CD4-positive, alpha-beta T cell (primary cell): ENCODE data around the gene CACNA1D. TPM values are rescaled to one million over a fixed set of nuclear protein-coding genes. Genes with fewer than 3 reads are reported as not detected.
"Not testable (repeated sequence)": the region's sequence is repeated elsewhere in the genome, so short reads cannot be mapped to it uniquely, and the experiment has no call there.

Experiments
- ATAC-seq: fragments of 200-7000 bp; cut with Tn5 transposase; one replicate; pipeline ENCODE4 v1.10.0; 2022; ENCODE audit warnings: mild to moderate bottlenecking; ENCODE audit not compliant: poor library complexity
- CTCF ChIA-PET: fragments of 350-600 bp; sonication (Branson Sonifier 250); formaldehyde crosslinking; loops from one replicate; lab custom pipeline; 2021; ENCODE audit warnings: antibody characterized with exemption, inconsistent platforms; lab: Charles Lee
- POLR2A ChIA-PET: fragments of 350-600 bp; sonication (Branson Sonifier 250); formaldehyde crosslinking; loops from one replicate; lab custom pipeline; 2021; ENCODE audit warnings: antibody characterized with exemption, inconsistent platforms; lab: Charles Lee
- DNase-seq, 14 experiments: peaks; one replicate each; pipeline ENCODE4 v3.0.0-alpha.2; 2013 to 2020; ENCODE audit warnings: mixed read lengths in 2 of 14
- H3K27ac ChIP-seq, 2 donors: one replicate each; pipeline versions ENCODE4 v1.5.1 to v1.7.0; 2013; ENCODE audit warnings: low read length in 2 of 2, low read depth in 1 of 2, mild to moderate bottlenecking in 1 of 2
- H3K27me3 ChIP-seq, 2 experiments: 1 replicate in 1 of 2; 2 replicates in 1 of 2; pipeline versions ENCODE4 v1.6.1 to v1.7.0; 2013; ENCODE audit warnings: low read length in 2 of 2, control low read depth in 1 of 2, mild to moderate bottlenecking in 1 of 2, moderate library complexity in 1 of 2; ENCODE audit not compliant: insufficient read depth in 2 of 2, control insufficient read depth in 1 of 2
- H3K36me3 ChIP-seq: one replicate; pipeline ENCODE4 v1.6.1; 2013; ENCODE audit warnings: low read length, control low read depth; ENCODE audit not compliant: insufficient read depth
- H3K4me1 ChIP-seq: one replicate; pipeline ENCODE4 v1.6.1; 2013; ENCODE audit warnings: low read length, control low read depth; ENCODE audit not compliant: insufficient read depth
- H3K4me3 ChIP-seq: one replicate; pipeline ENCODE4 v1.5.1; 2013; ENCODE audit warnings: mild to moderate bottlenecking, low read length, moderate library complexity
- H3K9me3 ChIP-seq, 2 experiments: 1 replicate in 1 of 2; 2 replicates in 1 of 2; pipeline versions ENCODE4 v1.6.1 to v1.7.0; 2013; ENCODE audit warnings: low read length in 2 of 2, mild to moderate bottlenecking in 2 of 2, control low read depth in 1 of 2, moderate library complexity in 1 of 2; ENCODE audit not compliant: control insufficient read depth in 1 of 2, insufficient read depth in 1 of 2
- H3K27ac Mint-ChIP-seq: one replicate; pipeline ENCODE4 v1.8.0; 2020; ENCODE audit warnings: mixed read lengths
- H3K27me3 Mint-ChIP-seq: one replicate; pipeline ENCODE4 v1.8.0; 2021; ENCODE audit warnings: mixed read lengths
- H3K36me3 Mint-ChIP-seq: one replicate; pipeline ENCODE4 v1.8.0; 2021; ENCODE audit warnings: low read depth, mixed read lengths
- H3K4me1 Mint-ChIP-seq: one replicate; pipeline ENCODE4 v1.8.0; 2021; ENCODE audit warnings: low read depth, mixed read lengths
- H3K4me3 Mint-ChIP-seq: one replicate; pipeline ENCODE4 v1.8.0; 2020; ENCODE audit warnings: mild to moderate bottlenecking, mixed read lengths
- H3K9me3 Mint-ChIP-seq: one replicate; pipeline ENCODE4 v1.8.0; 2020; ENCODE audit warnings: mixed read lengths
- intact Hi-C, 2 experiments: fragments of 100-400 bp; cut with DNase I in 1 of 2; cut with micrococcal nuclease in 1 of 2; formaldehyde crosslinking; loops; one replicate each; pipeline versions ENCODE4 v1.15.1 to v1.9.0; 2023 to 2025; cut with DNase I, micrococcal nuclease
- total RNA-seq, 174 experiments: library from RNA in 2 of 174; stranded (reverse) in 2 of 174; gene quantifications; one replicate each; pipeline ENCODE4 v1.2.3 and lab custom pipeline; 2021 to 2026
- TF ChIP-seq, protein P1 (sequence below): fragments of 200-600 bp; IDR thresholded peaks from one replicate; pipeline ENCODE4 v1.8.0; 2022; ENCODE audit warnings: antibody characterized with exemption, mild to moderate bottlenecking

The CACNA1D gene
- total RNA-seq, 2 experiments from 2014 or later: not detected

DNA sequence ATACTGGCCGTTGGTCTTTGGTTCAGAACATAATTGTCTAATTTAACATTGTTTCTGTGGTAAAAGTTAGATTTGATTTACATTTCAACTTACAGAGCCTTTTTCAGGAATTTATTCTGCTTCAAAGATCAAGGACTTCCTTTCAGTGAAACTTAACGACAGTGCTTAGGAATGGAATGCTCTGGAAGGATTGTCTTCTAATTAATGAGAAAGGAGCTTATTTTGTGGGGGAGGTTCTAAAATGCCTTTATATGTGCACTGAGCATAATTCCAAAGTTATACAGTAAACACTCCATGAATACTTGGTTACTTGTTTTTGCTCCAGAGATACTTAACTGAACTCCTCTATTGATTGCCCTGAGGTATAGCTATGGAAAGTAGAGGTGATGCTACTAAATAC, 75.7 kb downstream of the CACNA1D start:
- no peaks in the 10 kb centered on the region for H3K9me3 Mint-ChIP-seq
- H3K36me3 Mint-ChIP-seq: no peaks in the 10 kb centered on the region
- no peaks in the 10 kb centered on the region for H3K4me1 Mint-ChIP-seq
- Histone ChIP-seq H3K27me3 (peaks cover 0 to 6% of the 10 kb centered on the region in 2 experiments), H3K36me3 (no peaks in the 10 kb centered on the region), H3K27ac (no peak overlapping the region), H3K9me3 (no peaks in the 10 kb centered on the region), H3K4me1 (no peaks in the 10 kb centered on the region), H3K4me3 (no peak overlapping the region)
- DNase-seq (no peak), ATAC-seq (no peak)
- H3K27ac Mint-ChIP-seq: no peak overlapping the region
- TF ChIP-seq, protein P1, sequence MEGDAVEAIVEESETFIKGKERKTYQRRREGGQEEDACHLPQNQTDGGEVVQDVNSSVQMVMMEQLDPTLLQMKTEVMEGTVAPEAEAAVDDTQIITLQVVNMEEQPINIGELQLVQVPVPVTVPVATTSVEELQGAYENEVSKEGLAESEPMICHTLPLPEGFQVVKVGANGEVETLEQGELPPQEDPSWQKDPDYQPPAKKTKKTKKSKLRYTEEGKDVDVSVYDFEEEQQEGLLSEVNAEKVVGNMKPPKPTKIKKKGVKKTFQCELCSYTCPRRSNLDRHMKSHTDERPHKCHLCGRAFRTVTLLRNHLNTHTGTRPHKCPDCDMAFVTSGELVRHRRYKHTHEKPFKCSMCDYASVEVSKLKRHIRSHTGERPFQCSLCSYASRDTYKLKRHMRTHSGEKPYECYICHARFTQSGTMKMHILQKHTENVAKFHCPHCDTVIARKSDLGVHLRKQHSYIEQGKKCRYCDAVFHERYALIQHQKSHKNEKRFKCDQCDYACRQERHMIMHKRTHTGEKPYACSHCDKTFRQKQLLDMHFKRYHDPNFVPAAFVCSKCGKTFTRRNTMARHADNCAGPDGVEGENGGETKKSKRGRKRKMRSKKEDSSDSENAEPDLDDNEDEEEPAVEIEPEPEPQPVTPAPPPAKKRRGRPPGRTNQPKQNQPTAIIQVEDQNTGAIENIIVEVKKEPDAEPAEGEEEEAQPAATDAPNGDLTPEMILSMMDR: no peak
- intact Hi-C loops: no loop called here
- ChIA-PET CTCF (no interaction called here), POLR2A (no interaction called here)
- H3K4me3 Mint-ChIP-seq: no peak overlapping the region
- H3K27me3 Mint-ChIP-seq: peaks cover 30% of the 10 kb centered on the region

DNA sequence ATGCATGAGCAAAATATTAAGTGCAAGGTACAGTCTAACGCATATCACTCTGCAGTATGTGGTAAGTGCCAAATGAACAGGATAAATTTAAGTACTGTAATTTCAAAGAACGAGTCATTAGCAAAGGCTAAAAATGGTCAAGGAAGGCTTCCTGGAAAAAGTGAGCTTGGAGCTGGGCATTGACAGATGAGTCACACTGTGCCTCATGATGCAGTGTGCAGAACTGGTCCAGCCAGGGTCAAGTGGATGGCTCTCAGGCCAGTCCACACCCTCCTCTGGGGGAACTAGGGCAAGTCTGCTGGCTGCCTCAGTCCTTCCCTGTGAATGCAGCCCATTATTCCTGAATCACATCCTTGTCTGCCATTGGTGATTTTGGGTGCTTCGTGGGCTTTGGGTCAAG, 76.3 kb downstream of the CACNA1D start:
- no peaks in the 10 kb centered on the region for H3K4me1 Mint-ChIP-seq
- H3K27me3 ChIP-seq: peaks cover 0 to 4% of the 10 kb centered on the region in 2 experiments
- POLR2A ChIA-PET: no interaction called here
- ATAC-seq: no peak
- no peaks in the 10 kb centered on the region for H3K4me1 ChIP-seq
- CTCF ChIA-PET: no interaction called here
- no peak for DNase-seq
- H3K27me3 Mint-ChIP-seq: peaks cover 29% of the 10 kb centered on the region
- H3K9me3 Mint-ChIP-seq: no peaks in the 10 kb centered on the region
- intact Hi-C loops: no loop called here
- no peaks in the 10 kb centered on the region for H3K9me3 ChIP-seq
- no peaks in the 10 kb centered on the region for H3K36me3 ChIP-seq
- H3K27ac Mint-ChIP-seq: no peak overlapping the region
- no peaks in the 10 kb centered on the region for H3K36me3 Mint-ChIP-seq
- H3K4me3 Mint-ChIP-seq: no peak overlapping the region
- no peak overlapping the region for H3K27ac ChIP-seq
- TF ChIP-seq, protein P1: no peak
- no peak overlapping the region for H3K4me3 ChIP-seq

DNA sequence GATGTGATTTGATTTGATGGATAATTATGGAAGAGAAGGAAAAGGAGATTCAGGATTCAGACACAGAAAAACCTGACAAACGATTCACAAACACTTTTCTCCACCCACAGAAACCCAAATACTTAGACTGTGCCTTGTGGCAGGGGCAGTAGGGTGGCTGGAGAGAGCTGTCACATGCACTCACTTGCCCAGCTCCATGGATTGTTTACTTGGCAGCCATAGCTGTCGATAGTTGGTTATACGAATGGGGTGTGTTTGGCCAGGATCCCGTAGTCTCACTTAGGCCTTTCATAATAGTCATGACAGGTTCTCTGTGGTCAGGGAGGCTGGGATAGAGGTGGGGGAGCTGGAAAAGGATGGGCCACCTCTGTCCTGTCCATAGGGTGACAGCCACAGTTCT, 76.9 kb downstream of the CACNA1D start:
- Histone ChIP-seq H3K27ac (no peak overlapping the region), H3K27me3 (no peaks in the 10 kb centered on the region), H3K36me3 (no peaks in the 10 kb centered on the region), H3K9me3 (no peaks in the 10 kb centered on the region), H3K4me3 (no peak overlapping the region), H3K4me1 (no peaks in the 10 kb centered on the region)
- H3K27me3 Mint-ChIP-seq: peaks cover 29% of the 10 kb centered on the region
- H3K4me1 Mint-ChIP-seq: no peaks in the 10 kb centered on the region
- H3K36me3 Mint-ChIP-seq: no peaks in the 10 kb centered on the region
- ChIA-PET CTCF (no interaction called here), POLR2A (no interaction called here)
- ATAC-seq: no peak
- DNase-seq: no peak
- no peak overlapping the region for H3K27ac Mint-ChIP-seq
- no peak overlapping the region for H3K4me3 Mint-ChIP-seq
- intact Hi-C loops: no loop called here
- H3K9me3 Mint-ChIP-seq: no peaks in the 10 kb centered on the region
- TF ChIP-seq, protein P1: no peak

DNA sequence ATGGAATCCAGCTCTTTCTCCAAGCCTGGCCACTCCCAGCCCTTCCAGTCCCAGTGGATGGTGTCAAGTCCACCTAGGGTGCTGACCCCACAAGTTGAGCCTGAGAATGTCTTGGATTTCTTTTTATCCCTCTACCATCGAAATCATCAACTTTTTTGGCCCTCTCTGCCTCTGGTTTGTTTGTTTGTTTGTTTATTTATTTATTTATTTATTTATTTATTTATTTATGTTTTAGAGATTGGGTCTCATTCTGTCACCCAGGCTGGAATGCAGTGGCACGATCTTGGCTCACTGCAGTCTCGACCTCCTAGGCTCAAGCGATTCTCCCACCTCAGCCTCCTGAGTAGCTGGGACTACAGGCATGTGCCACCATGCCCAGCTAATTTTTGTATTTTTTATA, 77.8 kb downstream of the CACNA1D start:
- H3K9me3 Mint-ChIP-seq, H3K4me1 ChIP-seq, intact Hi-C loops, H3K27me3 ChIP-seq, H3K4me3 Mint-ChIP-seq, H3K4me1 Mint-ChIP-seq, H3K36me3 ChIP-seq, H3K4me3 ChIP-seq, H3K36me3 Mint-ChIP-seq, H3K9me3 ChIP-seq, H3K27ac ChIP-seq, ATAC-seq, CTCF ChIA-PET, DNase-seq, H3K27ac Mint-ChIP-seq, POLR2A ChIA-PET: not testable (repeated sequence)
- H3K27me3 Mint-ChIP-seq: peaks cover 24% of the 10 kb centered on the region
